Left ventricle myocardium inferior (tissue), 1 donor: Measurements from ENCODE around the gene ATP5IF1. TPM values are rescaled to one million over a fixed set of nuclear protein-coding genes. Genes with fewer than 3 reads are reported as not detected.

Experiments
- DNase-seq: peaks from one replicate; pipeline ENCODE4 v3.0.0-alpha.2; 2020
- H3K27ac ChIP-seq: fragments of 200-600 bp; replicated peaks from 2 replicates; pipeline ENCODE4 v1.8.0; 2021
- H3K27me3 ChIP-seq: fragments of 200-600 bp; 2 replicates; pipeline ENCODE4 v1.8.0; 2021; ENCODE audit warnings: low read depth
- H3K36me3 ChIP-seq: fragments of 200-600 bp; 2 replicates; pipeline ENCODE4 v1.8.0; 2021
- H3K4me1 ChIP-seq: fragments of 200-600 bp; 2 replicates; pipeline ENCODE4 v1.8.0; 2021
- H3K4me3 ChIP-seq: fragments of 200-600 bp; 2 replicates; pipeline ENCODE4 v1.8.0; 2021; ENCODE audit warnings: mild to moderate bottlenecking, moderate library complexity
- H3K9me3 ChIP-seq: fragments of 200-600 bp; replicated peaks from 2 replicates; pipeline ENCODE4 v1.8.0; 2021
- CTCF ChIP-seq: fragments of 200-600 bp; IDR thresholded peaks from 2 replicates; pipeline ENCODE4 v1.8.0; 2021; ENCODE audit warnings: antibody characterized with exemption, mild to moderate bottlenecking, borderline replicate concordance
- intact Hi-C: fragments of 100-400 bp; cut with micrococcal nuclease; formaldehyde crosslinking; loops from one replicate; pipeline ENCODE4 v1.11.0; 2022
- total RNA-seq: library from RNA; stranded (reverse); fragmentation: NEBNext Ultra II Directional; extraction: Animal tissue kit (Norgen Biotek cat#: 25700); gene quantifications from one replicate; pipeline ENCODE4 v1.2.1, GENCODE V29; 2021
- donor health status: DM: no; HTN: yes; CAD: no; lungs with severe emphysema.

ATP5IF1 gene
- total RNA-seq, 1 donor from 2014 or later: 430 TPM

- intact Hi-C loops: no loop called here
- TF ChIP-seq CTCF: no peak
These were observed 11.8 kb downstream of the ATP5IF1 start for GRCh38 chr1:28247612-28248272.

GRCh38 chr1:28248273-28249012 lies 12.5 kb downstream of the ATP5IF1 start:
- no peaks in the 10 kb centered on the region for H3K36me3 ChIP-seq
- peaks cover 60% of the 10 kb centered on the region for H3K4me1 ChIP-seq
- no peaks in the 10 kb centered on the region for H3K9me3 ChIP-seq
- H3K27me3 ChIP-seq: no peaks in the 10 kb centered on the region
- intact Hi-C loops: no loop called here
- H3K27ac ChIP-seq: peak overlapping the region; percentile 94
- peak overlapping the region; percentile 51 for H3K4me3 ChIP-seq
- peak; percentile 97 for TF ChIP-seq CTCF
- DNase-seq: peak; percentile 81

More at GRCh38 chr1:28247612-28248272, 11.8 kb downstream of the ATP5IF1 start:
- Histone ChIP-seq H3K36me3 (no peaks in the 10 kb centered on the region), H3K27ac (peak overlapping the region; percentile 94), H3K9me3 (no peaks in the 10 kb centered on the region), H3K4me3 (peak overlapping the region; percentile 71), H3K27me3 (no peaks in the 10 kb centered on the region), H3K4me1 (peaks cover 64% of the 10 kb centered on the region)
- no peak for DNase-seq

- Histone ChIP-seq H3K27ac (peak overlapping the region; percentile 94), H3K27me3 (no peaks in the 10 kb centered on the region), H3K4me3 (peak overlapping the region; percentile 51), H3K36me3 (no peaks in the 10 kb centered on the region), H3K4me1 (peaks cover 53% of the 10 kb centered on the region), H3K9me3 (no peaks in the 10 kb centered on the region)
- intact Hi-C loops: no loop called here
- TF ChIP-seq CTCF: no peak
- peak; percentile 65 for DNase-seq
These were observed 13.3 kb downstream of the ATP5IF1 start for GRCh38 chr1:28249013-28249865.

- Histone ChIP-seq H3K27me3 (no peaks in the 10 kb centered on the region), H3K4me1 (peaks cover 47% of the 10 kb centered on the region), H3K36me3 (no peaks in the 10 kb centered on the region), H3K9me3 (no peaks in the 10 kb centered on the region), H3K27ac (peak overlapping the region; percentile 94), H3K4me3 (no peak overlapping the region)
- intact Hi-C loops: no loop called here
- DNase-seq: no peak
- no peak for TF ChIP-seq CTCF
These were observed 14.0 kb downstream of the ATP5IF1 start for GRCh38 chr1:28249866-28250295.

- Histone ChIP-seq H3K4me3 (no peak overlapping the region), H3K27me3 (no peaks in the 10 kb centered on the region), H3K27ac (no peak overlapping the region), H3K9me3 (no peaks in the 10 kb centered on the region), H3K4me1 (peaks cover 27% of the 10 kb centered on the region), H3K36me3 (no peaks in the 10 kb centered on the region)
- DNase-seq: no peak
- intact Hi-C loops: no loop called here
- no peak for TF ChIP-seq CTCF
These were observed 20.4 kb downstream of the ATP5IF1 start for GRCh38 chr1:28256197-28256827.
